Hematopoietic multipotent progenitor cell treated with erythropoietin and hydrocortisone succinate and interleukin-3 and kit ligand, for 8 days (in vitro differentiated cells): ENCODE results near the gene ALPL.

ENCODE experiments used
- DNase-seq: peaks from one replicate; pipeline ENCODE4 v3.0.0-alpha.2; 2015

Gene ALPL

DNA sequence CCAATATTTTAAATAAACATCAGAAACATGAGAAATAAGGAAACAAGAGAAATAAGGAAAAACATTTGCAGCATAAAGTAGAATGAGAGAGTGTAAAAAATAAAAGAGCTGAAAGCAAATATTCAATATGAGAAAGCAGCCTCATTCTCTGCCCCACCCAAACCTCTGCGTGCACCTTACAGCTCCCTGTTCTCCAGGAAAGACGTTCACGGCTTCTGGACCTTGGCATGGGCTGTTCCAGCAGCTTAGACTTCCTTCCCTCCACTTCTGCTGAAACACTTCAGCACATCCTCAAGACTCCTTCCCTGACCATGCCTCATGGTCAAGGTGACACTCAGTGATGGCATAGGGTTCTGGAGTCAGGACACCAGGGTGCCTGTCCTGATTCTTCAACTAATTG, 23.3 kb downstream of the ALPL start:
- DNase-seq: no peak

DNA sequence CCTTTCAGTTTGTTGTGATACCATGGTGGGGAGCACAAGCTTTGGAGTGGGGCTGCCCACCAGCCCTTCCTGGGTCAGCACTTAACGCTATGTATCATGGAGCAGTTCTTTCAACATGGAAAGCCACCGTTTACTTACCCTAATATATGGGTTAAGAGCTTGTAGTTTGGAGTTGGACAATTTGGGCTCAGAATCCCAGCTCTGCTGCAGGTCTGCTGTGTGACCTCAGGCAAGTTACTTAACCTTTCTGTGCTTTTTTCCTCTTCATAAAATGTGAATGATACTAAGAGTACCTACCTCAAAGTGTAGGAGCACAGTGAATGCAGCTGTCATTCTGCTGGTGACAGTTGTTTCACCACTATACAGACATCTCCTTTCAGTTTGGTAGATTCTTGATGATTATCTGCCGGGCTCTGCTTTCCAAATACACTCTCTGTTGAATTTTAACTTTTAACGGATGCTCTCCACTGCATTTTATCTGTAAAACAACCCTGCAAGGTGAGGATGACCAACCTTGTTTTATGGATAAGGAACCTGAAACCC, 23.8 kb downstream of the ALPL start:
- DNase-seq: no peak

DNA sequence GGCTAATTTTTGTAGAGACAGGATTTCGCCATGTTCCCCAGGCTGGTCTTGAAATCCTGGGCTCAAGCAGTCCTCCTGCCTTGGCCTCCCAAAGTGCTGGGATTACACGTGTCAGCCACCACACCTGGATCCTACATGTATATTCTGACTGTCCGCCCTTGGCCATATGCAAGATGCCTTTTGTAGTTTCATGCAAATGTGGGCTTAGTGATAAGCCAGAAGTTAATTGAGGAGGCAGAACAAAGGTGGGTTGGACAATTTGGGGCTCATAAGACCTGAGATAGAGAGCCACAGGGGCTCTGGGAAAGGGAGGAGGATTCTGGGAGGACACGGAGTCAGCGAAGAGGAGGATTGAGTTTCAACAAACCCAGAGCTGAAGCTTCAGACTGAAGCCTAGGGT, 24.9 kb downstream of the ALPL start:
- DNase-seq: peak; percentile 57

DNA sequence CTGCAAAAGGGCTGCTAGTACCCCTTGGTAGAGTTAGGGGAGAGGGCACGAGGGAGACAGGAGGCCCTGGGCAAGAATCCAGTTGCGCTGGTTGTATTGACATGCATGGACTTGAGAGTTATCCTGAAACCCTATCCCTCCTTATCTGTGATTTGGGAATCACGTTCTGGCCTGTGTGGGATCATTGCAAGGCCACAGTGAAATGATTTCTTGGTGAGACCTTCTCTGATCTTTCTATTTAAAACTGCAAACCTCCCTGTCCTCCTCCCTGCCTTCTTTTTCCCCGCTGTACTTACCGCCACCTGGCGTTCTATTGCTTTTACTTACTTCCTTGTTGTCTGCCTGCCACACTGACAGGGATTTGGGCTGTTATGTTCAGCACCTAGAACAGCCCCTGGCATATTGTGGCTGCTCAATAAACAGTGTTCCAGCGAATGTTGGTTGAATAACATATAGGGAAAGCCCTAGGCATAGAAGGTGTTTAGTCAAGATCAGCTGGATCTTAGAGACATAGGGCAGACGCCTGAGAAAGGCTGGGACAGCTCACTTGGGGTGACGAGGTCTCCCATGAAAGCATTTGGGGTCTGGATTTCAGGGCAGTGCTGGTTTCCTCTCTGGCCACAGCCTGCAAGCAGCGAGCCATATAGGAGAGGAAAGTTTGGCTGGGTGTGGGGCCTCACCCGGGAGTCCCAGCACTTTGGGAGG, 25.6 kb downstream of the ALPL start:
- DNase-seq: peak; percentile 88

DNA sequence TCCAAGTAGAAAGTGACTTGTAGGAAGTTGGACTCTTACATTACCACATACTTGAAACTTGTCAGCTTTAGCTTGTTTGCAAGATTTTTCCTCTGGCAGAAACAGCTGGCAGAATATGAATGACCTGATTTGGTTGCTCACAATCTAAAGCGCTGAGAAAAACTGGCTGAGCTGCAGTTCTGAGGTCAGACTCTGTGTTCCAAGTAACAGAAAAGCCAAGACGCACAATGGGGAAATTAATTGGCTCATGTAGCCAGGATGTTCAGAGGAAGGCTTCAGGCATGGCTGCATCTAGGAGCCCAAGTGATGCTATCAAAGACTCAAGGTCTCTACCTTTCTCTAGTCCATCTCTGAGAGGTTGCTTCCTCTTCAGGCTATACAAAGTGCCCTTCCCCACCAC, 27.0 kb downstream of the ALPL start:
- DNase-seq: no peak

DNA sequence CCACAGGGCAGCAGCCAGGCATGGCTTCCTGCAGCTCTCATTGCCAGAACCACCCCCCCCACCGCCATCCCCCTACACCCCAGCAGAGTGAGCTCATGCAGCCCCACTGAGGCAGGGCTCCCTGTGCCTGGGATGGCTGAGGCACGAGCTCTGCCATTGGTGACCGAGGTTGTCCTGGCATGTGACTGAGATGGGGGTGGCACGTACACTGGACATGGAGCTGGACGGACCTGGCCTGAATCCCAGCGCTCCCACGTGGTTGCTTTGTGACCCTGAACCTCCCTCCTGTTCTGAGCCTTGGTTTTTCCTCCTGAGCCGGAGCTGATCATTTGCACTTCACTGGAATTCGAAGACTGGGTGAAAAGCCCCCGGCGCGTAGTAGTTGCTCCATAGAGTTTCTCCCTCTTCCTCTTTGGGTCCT, 28.3 kb downstream of the ALPL start:
- no peak for DNase-seq

DNA sequence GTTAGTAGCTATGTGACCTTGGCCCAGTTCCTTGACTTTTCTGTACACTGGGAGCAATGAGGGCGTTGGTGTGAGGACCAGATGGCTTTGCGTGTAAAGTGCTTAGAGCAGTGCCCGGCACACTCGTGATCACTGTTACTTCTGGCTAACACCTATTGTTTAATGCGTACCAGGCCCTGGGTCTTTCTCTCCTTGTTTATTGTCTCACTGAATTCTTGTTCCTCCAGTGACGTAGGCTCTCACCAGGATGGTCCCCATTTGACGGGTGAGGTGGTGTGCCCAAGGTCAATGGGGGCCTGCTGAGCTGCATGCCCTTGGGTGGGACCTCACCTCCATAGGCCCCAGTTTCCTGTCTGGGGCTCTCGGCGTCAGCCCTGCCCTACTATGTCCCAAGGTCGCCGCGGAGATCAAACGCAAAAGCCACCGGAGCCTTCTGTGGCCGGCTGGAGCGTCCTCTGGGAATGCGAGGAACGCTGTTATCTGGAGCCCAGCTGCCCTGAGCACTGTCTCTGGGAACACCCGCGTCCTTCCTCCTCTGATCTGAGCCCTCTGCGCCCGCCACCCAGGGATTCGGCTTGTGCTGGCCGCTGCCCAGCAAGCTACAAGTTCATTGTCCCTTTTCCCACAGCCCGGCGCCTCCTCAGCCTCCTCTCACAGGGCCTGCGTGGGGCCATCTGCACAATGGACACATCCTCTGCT, 28.9 kb downstream of the ALPL start:
- no peak for DNase-seq

DNA sequence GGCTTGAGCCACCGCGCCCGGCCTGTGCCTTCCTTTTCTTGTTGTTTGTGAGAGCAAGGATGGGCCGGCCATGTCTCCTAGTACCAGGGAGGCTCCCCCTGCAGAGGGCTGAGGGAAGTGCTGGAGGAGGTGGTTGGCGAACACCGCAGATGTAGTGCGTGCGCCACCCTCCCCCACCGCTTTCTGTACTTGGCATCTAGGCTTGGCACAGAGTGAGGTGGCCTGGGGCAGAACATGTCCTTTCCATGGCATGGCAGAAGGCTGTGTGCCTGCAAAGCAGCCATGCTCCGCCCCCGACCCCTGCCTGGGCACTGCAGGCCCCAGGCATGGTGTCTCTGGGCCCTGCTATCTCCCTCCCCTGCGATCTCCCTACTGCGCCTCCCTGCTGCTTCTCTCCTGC, 30.7 kb downstream of the ALPL start:
- DNase-seq: peak; percentile 59

DNA sequence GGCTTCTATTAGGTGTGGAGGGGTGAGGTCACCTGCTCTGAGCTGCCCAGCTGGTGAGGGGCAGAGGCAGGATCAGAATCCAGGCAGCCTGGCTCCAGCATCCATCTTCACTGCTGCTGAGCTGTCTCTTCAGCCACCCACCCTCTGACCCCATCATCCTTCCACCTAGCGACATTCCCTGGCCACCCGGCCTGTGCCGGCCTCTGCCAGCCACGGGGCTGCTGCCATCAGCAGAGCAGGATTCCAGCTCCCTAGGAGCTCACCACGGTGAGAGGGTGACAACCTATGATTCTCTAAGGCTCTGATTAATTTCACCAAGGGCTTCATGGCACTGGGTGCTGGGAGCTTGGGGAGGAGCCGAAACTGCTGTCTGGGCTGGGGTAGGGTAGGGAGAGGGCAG, 32.1 kb downstream of the ALPL start:
- no peak for DNase-seq

DNA sequence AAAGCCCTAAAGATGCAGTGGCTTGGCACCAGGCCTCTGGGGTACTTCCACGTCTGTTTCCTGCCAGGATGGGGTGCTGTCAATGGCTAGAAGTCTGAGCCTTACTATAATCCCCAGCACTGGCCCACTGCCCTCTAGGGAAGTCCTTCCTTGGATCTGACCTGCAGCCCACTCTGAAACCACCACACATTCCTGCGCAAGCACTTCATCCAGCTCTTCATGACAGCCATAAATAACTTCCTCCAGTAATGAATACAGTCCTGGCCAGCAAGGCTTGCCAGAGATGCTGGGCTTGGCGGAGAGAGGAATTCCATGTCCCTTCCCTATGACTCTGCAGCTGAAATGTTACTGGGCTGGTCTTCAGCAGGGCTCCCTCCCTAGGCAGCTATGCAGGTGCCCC, 32.6 kb downstream of the ALPL start:
- DNase-seq: no peak

DNA sequence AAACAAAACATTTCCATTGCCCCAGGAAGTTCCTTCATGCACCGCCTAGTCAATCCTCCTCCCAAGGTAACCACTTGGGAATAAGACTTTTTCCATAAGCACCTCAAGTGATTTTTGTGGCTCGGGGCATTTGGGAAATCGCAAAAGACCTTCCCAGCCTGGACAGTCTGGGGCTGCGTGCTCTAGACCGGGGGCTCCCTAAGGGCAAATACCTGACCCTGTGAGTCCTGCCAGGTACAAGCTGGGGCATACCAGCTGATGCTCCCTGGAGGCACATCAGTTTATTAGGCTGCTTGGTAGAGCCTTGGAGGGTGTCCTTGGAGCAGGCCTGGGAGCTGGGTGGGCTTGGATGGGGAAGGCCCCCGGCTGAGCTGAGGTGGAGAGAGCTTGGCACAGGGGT, 34.4 kb downstream of the ALPL start:
- no peak for DNase-seq

DNA sequence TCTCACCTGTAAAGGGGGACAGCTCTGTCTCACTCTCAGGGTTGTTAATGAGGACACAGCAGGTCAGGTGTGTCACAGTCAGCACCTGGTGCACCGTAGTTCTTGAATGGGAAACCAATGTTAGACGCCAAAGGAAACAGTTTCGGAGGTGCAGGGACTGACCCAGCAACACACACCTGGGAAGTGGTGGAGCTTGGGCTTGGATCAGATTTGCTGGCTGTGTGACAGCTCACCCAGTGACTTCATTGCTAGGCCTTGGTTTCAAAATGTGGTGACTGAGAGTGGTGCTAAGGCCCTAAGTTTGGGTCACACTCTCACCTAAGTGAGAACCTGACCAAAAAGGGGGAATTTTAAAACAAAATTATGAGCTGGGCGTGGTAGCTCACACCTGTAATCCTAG, 34.9 kb downstream of the ALPL start:
- DNase-seq: no peak

DNA sequence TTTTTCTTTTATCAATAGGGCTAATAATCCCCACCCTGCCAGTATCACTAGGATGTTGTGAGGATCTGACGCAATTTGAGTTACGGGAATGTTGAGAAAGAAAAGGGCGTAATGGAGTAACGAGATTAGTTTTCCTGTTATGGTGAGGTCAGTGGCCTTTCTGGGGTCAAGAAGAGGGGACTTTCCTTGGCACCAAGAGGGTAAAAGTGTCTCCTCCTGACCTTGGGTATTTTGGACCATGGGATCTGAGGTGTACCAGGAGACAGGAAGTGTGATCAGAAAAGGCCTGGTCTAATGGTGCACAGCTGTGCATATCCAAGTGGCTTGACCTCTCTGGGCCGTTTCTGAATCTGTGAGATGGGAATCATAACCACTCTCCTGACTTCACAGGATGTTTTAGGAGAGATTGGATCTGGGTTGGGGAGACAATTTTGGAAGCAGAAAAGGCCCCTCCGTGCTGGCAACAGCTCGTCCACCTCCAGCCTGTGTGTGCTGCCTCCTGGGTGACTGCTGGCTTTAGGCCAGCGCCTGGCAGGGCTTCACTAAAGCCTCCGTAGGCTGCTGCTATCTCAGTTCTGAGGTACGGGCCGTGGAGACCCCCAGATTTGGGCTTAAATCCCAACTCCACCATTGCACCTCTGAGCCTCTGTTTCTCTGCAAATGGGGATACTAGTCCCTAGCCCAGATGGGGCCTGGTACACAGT, 37.1 kb downstream of the ALPL start:
- no peak for DNase-seq

DNA sequence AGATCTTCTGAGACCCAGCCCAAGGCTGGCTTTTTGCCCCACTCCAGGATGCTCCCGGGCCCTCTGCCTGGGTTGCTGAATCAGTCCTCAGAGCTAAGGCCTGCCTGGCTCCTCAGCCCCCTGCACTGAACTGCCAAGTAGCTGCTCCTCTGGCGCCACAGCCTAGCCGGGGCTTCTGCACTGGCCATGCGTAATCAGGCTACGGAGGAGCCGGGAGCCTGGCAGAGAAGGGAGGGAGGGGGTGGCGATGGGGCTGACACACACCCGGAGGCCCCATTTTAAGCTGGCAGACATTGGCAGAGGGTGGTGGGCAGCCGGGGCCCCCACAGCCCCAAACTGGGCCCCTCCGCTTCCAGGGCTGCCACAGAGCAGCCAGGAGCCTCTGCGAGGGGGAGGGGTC, 38.7 kb downstream of the ALPL start:
- DNase-seq: no peak

DNA sequence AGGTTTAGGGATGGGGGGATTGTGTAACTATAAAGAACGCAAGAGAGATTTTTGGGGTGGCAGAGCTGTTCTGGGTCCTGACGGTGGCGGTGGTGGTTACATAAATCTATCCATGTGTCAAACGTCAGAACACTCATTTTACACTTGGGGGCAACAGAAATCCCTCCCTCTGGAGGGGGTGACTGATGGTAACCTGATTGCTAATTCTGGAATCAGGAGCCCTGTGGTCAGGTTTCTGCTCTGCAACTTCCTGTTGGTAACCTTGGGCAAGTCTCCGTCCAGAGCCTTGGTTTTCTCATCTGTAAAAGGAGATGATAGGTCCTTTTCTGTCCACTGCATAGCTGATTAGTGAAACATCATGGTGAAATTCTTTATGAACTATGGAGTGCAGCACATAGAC, 40.9 kb downstream of the ALPL start:
- DNase-seq: no peak

DNA sequence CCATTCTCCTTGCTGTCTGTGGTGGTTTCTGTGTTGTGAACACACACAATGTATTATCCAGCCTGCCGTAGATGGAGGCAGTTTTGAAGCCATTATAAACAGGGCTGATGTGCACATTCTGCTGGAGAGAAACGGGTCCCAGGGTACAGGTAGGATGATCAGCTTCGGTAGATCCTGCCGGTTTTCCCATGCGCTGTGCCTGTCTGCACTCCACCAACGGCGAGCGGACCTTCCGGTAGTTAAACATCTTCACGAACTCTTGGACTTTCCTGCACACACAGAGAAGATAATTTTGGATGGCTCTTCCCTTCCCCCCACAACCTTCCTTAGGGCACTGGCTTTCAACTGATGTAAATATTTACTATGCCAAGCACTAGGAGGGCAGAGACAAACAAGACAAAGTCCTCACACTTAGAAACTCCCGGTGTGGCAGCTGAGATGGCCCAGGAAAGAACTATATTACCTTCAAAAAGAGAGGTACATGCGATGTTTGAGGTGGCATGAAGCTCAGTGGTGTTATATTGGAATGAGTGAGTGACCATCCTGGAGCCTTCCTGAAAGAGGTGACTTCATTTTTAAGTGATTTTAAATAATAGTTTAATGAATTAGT, 41.7 kb downstream of the ALPL start:
- DNase-seq: no peak

DNA sequence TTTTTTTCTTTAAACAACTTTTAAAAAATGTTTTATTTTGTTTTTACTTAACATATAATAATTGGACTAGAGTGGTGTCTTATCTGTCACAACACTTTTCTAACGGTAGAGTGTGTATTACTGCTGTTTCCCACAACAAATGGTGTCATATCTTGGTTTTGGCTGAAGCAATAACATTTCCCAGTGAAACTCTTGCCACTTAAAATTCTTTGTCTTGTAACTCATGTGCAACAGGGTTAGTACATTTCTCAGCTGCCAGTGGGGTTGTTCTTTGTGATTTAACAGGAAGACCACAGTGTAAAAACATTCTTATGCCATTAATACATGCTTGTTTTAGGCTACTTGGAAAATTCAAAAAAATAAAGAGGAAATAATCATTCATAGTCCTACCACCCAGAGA, 43.5 kb downstream of the ALPL start:
- DNase-seq: peak; percentile 47

DNA sequence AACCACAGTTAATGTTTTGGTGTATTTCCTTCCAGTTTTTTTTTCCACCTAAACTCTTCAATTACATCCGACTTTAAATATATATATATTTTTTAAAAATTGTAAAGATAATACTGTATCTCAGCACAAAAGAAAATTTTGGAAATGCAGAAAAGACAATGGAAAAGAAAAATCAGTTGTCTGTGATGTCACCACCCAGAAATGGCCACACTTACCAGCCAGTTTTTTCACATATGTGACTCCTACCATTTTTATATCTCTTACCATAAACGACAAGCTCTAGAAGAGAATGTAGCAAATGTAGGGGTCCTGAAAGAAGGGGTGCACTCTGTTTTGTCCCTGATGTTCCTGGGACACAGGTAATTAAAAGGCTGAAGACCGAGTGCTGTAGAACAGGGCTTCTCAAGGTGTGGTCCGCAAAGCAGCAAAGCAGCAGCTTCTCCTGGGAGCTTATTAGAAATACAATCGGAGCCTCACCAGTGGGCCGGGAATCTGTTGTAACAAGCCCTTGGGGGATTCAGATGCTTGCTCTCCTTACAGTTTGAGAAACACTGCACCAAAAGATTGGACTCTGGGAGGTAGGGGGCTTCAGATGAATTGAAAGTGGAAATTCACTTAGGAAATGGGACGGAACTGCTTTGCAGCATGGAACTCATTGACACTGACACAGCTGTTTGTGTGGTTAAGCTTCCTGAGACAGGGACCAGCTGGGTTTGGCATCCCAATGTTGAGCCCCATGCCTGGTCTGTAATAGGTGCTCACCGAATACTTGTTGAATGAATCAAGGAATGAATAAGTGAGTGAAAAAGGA, 44.1 kb downstream of the ALPL start:
- DNase-seq: no peak

DNA sequence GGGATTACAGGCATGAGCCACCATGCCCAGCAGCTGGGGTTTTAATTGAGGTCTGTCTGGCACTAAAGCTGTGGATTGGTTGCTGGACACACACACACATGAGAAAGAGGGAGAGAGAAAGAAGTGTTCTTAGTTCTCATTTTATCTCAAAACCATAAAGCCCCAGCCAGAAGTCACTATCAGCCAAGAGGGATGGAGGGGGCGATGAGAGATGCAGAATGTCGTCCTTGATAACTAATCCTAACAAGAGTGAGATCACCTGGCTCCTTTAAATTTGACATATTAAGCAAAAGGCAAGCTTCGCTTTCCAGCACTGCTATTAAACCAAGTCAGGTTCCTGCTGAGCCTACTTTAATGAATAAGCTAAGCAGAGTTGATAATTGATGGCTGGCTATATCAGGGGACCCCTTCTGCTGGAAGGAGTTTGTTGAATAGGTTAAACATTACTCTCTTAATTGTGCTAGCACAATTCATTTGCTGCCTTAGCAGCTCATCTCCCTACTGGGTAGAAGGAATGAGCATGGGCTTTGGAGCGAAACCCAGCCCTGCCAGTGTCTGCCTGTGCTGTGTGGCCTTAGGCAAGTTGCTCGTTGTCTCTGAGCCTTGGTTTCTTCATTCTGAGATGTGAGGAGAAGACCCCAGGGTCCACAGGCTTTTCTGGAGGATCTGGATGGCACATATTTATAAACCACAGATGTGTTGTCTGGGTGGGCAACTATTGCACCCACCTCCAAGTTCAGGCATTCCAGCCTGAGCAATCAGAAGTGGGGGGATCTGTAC, 50.8 kb downstream of the ALPL start:
- DNase-seq: peak; percentile 27

DNA sequence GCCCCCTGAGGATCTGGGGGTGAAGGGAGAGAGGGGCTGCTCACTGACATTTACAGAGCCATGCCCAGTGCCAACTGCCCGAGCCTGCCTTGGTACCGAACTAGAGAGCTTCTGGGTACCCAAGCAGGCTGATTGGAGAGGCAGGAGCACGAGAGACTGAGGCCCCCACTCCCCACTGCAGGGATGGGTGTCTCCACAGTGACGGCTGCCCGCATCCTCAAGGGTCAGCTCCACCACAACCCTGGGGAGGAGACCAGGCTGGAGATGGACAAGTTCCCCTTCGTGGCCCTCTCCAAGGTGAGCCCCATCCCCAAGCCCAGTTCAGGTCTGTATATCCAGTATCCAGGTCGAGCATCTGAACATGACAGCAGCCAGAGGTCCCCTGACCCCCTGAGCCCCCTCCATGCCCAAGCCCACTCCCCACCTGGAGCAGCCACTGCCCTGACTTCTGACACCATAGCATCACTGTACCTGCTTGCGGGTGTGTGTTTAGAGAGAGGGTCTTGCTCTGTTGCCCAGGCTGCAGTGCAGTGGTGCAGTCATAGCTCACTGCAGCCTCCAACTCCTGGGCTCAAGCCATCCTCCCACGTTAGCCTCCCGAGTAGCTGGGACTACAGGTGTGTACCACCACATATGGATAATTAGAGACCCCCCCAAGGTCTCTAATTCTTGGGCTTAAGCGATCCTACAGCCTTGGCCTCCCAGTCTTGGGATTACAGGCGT, 51.9 kb downstream of the ALPL start:
- no peak for DNase-seq

DNA sequence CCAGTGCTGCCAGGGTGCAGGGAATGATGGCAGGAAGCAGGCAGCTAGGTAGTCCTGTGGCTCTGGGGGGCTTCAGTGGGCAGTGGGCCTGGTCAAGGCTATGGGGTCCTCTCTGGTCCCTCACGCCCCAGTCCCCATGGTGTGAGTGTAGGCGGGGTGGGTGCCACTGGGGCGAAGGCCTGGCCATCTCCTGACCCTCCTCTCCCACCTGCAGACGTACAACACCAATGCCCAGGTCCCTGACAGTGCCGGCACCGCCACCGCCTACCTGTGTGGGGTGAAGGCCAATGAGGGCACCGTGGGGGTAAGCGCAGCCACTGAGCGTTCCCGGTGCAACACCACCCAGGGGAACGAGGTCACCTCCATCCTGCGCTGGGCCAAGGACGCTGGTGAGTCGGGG, 53.7 kb downstream of the ALPL start:
- DNase-seq: no peak
